Measurements from ENCODE around the gene CIDEB.

CIDEB gene

DNA sequence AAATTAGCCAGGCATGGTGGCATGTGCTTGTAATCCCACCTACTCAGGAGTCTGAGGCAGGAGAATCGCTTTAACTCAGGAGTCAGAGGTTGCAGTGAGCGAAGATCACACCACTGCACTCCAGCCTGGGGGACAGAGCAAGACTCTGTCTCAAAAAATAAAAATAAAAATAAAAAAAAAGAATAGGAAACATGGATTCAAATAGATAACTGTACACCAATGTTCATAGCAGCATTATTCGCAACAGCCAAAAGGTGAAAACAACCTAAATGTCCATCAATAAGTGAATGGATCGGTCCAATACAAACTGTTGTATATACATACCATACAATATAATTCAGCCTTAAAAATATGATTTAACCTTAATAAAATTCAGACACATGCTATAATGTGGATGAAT lies 35.1 kb upstream of the CIDEB start:
- Histone ChIP-seq H3K4me2 (ENCODE audit: low read depth, low read length, poor library complexity, severe bottlenecking) (no peak overlapping the region), H3K4me3 (ENCODE audit: insufficient read depth, low read length, poor library complexity, severe bottlenecking) (no peak overlapping the region), H4K20me1 (ENCODE audit: low read depth, low read length) (no peaks in the 10 kb centered on the region), H3K9ac (ENCODE audit: low read length) (no peak overlapping the region), H3K9me2 (replicated peaks; ENCODE audit: insufficient read depth, low read length) (no peaks in the 10 kb centered on the region), H3K36me3 (ENCODE audit: low read length) (no peaks in the 10 kb centered on the region), H3K79me2 (ENCODE audit: insufficient read depth, low read length) (no peaks in the 10 kb centered on the region), H2AFZ (ENCODE audit: low read depth, low read length, severe bottlenecking) (no peak overlapping the region), H3F3A (ENCODE audit: insufficient read depth) (no peaks in the 10 kb centered on the region), H3K9me3 (ENCODE audit: insufficient read depth, low read length) (no peaks in the 10 kb centered on the region), H3K27ac (ENCODE audit: low read depth, low read length) (no peak overlapping the region), H3K27me3 (ENCODE audit: low read length) (no peaks in the 10 kb centered on the region)
- TF ChIP-seq, protein P1, sequence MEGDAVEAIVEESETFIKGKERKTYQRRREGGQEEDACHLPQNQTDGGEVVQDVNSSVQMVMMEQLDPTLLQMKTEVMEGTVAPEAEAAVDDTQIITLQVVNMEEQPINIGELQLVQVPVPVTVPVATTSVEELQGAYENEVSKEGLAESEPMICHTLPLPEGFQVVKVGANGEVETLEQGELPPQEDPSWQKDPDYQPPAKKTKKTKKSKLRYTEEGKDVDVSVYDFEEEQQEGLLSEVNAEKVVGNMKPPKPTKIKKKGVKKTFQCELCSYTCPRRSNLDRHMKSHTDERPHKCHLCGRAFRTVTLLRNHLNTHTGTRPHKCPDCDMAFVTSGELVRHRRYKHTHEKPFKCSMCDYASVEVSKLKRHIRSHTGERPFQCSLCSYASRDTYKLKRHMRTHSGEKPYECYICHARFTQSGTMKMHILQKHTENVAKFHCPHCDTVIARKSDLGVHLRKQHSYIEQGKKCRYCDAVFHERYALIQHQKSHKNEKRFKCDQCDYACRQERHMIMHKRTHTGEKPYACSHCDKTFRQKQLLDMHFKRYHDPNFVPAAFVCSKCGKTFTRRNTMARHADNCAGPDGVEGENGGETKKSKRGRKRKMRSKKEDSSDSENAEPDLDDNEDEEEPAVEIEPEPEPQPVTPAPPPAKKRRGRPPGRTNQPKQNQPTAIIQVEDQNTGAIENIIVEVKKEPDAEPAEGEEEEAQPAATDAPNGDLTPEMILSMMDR (IDR thresholded peaks at IDR 0.05; ENCODE audit: insufficient read depth, low read length, poor library complexity, severe bottlenecking), result no peak
- TF ChIP-seq EZH2phosphoT487 (conservative IDR thresholded peaks at IDR 0.05; ENCODE audit: low read length), result no peak

DNA sequence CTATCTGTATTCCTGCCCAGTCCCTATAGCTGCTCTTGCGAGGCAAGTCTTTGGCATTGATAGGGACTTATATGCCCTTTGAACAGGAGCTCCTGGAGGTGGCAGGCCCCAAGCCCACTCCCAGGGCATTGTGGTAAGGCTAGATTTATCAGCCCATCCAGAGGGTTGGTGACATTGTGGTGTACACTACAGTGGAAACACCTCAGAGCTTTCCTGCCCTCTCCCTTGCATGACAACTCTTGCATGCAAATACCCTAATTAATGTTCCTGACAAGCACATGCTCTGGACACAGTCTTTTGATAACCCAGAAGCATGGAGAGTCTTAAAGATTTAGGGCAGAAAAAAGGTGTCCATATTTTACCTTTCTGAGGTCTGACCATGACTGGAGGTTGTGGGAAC lies 32.8 kb upstream of the CIDEB start:
- H3K4me3 ChIP-seq (ENCODE audit: insufficient read depth, low read length, poor library complexity, severe bottlenecking), result no peak overlapping the region
- TF ChIP-seq, protein P1 (IDR thresholded peaks at IDR 0.05; ENCODE audit: insufficient read depth, low read length, poor library complexity, severe bottlenecking), result no peak
- TF ChIP-seq EZH2phosphoT487 (conservative IDR thresholded peaks at IDR 0.05; ENCODE audit: low read length), result no peak
- no peak overlapping the region for H3K27ac ChIP-seq (ENCODE audit: low read depth, low read length)
- H3K4me2 ChIP-seq (ENCODE audit: low read depth, low read length, poor library complexity, severe bottlenecking), result no peak overlapping the region
- H3F3A ChIP-seq (ENCODE audit: insufficient read depth), result no peaks in the 10 kb centered on the region
- H3K9me3 ChIP-seq (ENCODE audit: insufficient read depth, low read length), result no peaks in the 10 kb centered on the region
- no peak overlapping the region for H2AFZ ChIP-seq (ENCODE audit: low read depth, low read length, severe bottlenecking)
- H3K9ac ChIP-seq (ENCODE audit: low read length), result no peak overlapping the region
- no peaks in the 10 kb centered on the region for H4K20me1 ChIP-seq (ENCODE audit: low read depth, low read length)
- no peaks in the 10 kb centered on the region for H3K27me3 ChIP-seq (ENCODE audit: low read length)
- H3K79me2 ChIP-seq (ENCODE audit: insufficient read depth, low read length), result no peaks in the 10 kb centered on the region
- no peaks in the 10 kb centered on the region for H3K9me2 ChIP-seq (replicated peaks; ENCODE audit: insufficient read depth, low read length)
- H3K36me3 ChIP-seq (ENCODE audit: low read length), result no peaks in the 10 kb centered on the region

DNA sequence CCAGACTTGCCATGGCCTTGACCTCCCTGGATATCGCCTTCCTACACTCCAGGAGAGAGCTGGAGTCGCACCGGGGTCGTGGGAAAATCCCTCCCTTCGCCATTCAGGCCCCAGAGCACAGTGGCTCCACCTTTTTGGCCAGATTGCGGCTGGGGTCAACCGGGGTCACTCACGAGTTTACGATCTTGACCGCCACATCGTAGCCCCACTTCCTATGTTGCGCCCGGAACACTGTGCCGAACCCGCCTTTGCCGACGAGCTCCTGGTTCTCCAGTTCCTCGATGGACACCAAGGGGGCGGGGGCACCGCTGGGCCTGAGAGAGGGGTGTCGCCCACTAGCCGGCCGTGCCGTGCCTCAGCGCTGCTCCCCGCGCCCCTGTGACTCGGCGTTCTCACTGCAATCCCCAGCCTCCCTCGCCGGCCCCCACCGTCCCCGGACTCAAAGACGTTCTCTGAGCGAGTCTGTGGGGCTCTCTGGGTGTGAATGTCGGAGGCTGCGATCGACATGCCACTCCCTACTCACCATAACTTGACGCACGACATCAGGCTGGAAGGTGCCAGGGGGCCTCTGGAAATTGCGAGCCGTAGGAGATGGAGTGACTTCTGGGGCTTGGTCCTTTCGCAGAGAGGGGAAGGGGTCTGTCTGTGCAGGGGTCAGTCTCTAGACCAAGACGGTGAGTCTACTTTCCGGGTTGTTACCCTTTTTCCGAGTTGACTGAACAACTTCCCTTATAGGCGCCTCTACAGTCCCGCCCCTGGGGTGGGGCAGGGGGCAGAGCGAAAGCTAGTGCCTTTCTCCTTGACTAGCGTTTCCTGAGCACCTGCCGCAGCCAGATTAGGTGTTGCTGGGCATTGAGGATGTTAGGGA lies 31.7 kb upstream of the CIDEB start, which contains the start of gene RIPK3:
RIPK3 (minus strand) TSS at position 708 of the 868 bp plus-strand sequence; CDS start at position 543, 165 bp downstream.
- peak within 1 kb of the TSS; percentile 98 for H2AFZ ChIP-seq (ENCODE audit: low read depth, low read length, severe bottlenecking)

More for the DNA sequence above, 31.7 kb upstream of the CIDEB start, which contains the start of gene RIPK3:
- no peaks in the 10 kb centered on the region for H3F3A ChIP-seq (ENCODE audit: insufficient read depth)
- no peaks in the 10 kb centered on the region for H3K27me3 ChIP-seq (ENCODE audit: low read length)
- H3K9ac ChIP-seq (ENCODE audit: low read length), result peak within 1 kb of the TSS; percentile 55
- no peak within 1 kb of the TSS for H3K27ac ChIP-seq (ENCODE audit: low read depth, low read length)
- H3K4me2 ChIP-seq (ENCODE audit: low read depth, low read length, poor library complexity, severe bottlenecking), result peak within 1 kb of the TSS; percentile 73
- no peaks in the 10 kb centered on the region for H4K20me1 ChIP-seq (ENCODE audit: low read depth, low read length)
- TF ChIP-seq, protein P1 (IDR thresholded peaks at IDR 0.05; ENCODE audit: insufficient read depth, low read length, poor library complexity, severe bottlenecking), result no peak
- no peak for TF ChIP-seq EZH2phosphoT487 (conservative IDR thresholded peaks at IDR 0.05; ENCODE audit: low read length)
- H3K9me3 ChIP-seq (ENCODE audit: insufficient read depth, low read length), result no peaks in the 10 kb centered on the region
- H3K79me2 ChIP-seq (ENCODE audit: insufficient read depth, low read length), result no peaks in the 10 kb centered on the region
- H3K36me3 ChIP-seq (ENCODE audit: low read length), result no peaks in the 10 kb centered on the region
- peak within 1 kb of the TSS; percentile 58 for H3K4me3 ChIP-seq (ENCODE audit: insufficient read depth, low read length, poor library complexity, severe bottlenecking)
- H3K9me2 ChIP-seq (replicated peaks; ENCODE audit: insufficient read depth, low read length), result no peaks in the 10 kb centered on the region
